GM21717 (cell line): ENCODE data around the gene HELZ2.
"Not testable (repeated sequence)": the region's sequence is repeated elsewhere in the genome, so short reads cannot be mapped to it uniquely, and the experiment has no call there.

Source experiments
- ATAC-seq: cut with Tn5 transposase; IDR thresholded peaks from one replicate; pipeline ENCODE4 v1.9.1; 2021; ENCODE audit warnings: mild to moderate bottlenecking, moderate library complexity; ENCODE audit not compliant: unreplicated experiment

HELZ2 gene

GRCh38 chr20:63565699-63566335 lies 8.2 kb downstream of the HELZ2 start:
- no peak for ATAC-seq

- no peak for ATAC-seq
Measured at GRCh38 chr20:63565021-63565698, 8.9 kb downstream of the HELZ2 start.

- no peak for ATAC-seq
Measured at GRCh38 chr20:63564036-63564810, 9.8 kb downstream of the HELZ2 start.

GRCh38 chr20:63563225-63563935 lies 10.7 kb downstream of the HELZ2 start:
- no peak for ATAC-seq

GRCh38 chr20:63562461-63563224 lies 11.4 kb downstream of the HELZ2 start:
- no peak for ATAC-seq

GRCh38 chr20:63561624-63562396 lies 12.2 kb downstream of the HELZ2 start:
- no peak for ATAC-seq

- ATAC-seq, result no peak
Measured at GRCh38 chr20:63560856-63561609, 13.0 kb downstream of the HELZ2 start.

- no peak for ATAC-seq
Measured at GRCh38 chr20:63560333-63560805, 13.7 kb downstream of the HELZ2 start.

- ATAC-seq, result not testable (repeated sequence)
Measured at GRCh38 chr20:63559485-63560332, 14.3 kb downstream of the HELZ2 start.

- no peak for ATAC-seq
Measured at GRCh38 chr20:63558804-63559484, 15.1 kb downstream of the HELZ2 start.

- ATAC-seq, result no peak
Measured at GRCh38 chr20:63557481-63557891, 16.6 kb downstream of the HELZ2 start.

- no peak for ATAC-seq
Measured at GRCh38 chr20:63556873-63557478, 17.1 kb downstream of the HELZ2 start.

GRCh38 chr20:63555661-63556381 lies 18.2 kb downstream of the HELZ2 start:
- no peak for ATAC-seq

- no peak for ATAC-seq
Measured at GRCh38 chr20:63554361-63555278, 19.4 kb downstream of the HELZ2 start.

GRCh38 chr20:63553933-63554290 lies 20.1 kb downstream of the HELZ2 start, which contains the start of gene FNDC11:
Gene FNDC11, plus strand, starts transcription at chr20:63554159. Its CDS starts 1,505 bp downstream, at chr20:63555664.
- peak; percentile 15 for ATAC-seq
